Body of pancreas (tissue), 4 donors: ENCODE measurements around the gene PDF.

ENCODE experiments used
- CTCF ChIP-seq, 7 experiments: fragments of 450-650 bp in 4 of 7; fragments of 200-600 bp in 3 of 7; sonication (generic) in 3 of 7; IDR thresholded peaks; one replicate each; pipeline ENCODE4 v1.5.1; 2016 to 2019; ENCODE audit warnings: antibody characterized with exemption in 7 of 7
- POLR2A ChIP-seq, 3 donors: fragments of 450-650 bp; IDR thresholded peaks; one replicate each; pipeline ENCODE4 v1.6.1; 2016; ENCODE audit warnings: antibody characterized with exemption in 3 of 3, mild to moderate bottlenecking in 2 of 3

- TF ChIP-seq CTCF (IDR thresholded peaks at IDR 0.05) (no peak), POLR2A (IDR thresholded peaks at IDR 0.05) (no peak)
Measured at GRCh38 chr16:69378760-69379159, 48.4 kb upstream of the PDF start.
